ENCODE data around the gene CMA1. TPM values are rescaled to one million over a fixed set of nuclear protein-coding genes. Genes with fewer than 3 reads are reported as not detected.

Gene CMA1, protein sequence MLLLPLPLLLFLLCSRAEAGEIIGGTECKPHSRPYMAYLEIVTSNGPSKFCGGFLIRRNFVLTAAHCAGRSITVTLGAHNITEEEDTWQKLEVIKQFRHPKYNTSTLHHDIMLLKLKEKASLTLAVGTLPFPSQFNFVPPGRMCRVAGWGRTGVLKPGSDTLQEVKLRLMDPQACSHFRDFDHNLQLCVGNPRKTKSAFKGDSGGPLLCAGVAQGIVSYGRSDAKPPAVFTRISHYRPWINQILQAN
- total RNA-seq (ENCODE audit: low replicate concordance): not detected in 2 replicates

DNA sequence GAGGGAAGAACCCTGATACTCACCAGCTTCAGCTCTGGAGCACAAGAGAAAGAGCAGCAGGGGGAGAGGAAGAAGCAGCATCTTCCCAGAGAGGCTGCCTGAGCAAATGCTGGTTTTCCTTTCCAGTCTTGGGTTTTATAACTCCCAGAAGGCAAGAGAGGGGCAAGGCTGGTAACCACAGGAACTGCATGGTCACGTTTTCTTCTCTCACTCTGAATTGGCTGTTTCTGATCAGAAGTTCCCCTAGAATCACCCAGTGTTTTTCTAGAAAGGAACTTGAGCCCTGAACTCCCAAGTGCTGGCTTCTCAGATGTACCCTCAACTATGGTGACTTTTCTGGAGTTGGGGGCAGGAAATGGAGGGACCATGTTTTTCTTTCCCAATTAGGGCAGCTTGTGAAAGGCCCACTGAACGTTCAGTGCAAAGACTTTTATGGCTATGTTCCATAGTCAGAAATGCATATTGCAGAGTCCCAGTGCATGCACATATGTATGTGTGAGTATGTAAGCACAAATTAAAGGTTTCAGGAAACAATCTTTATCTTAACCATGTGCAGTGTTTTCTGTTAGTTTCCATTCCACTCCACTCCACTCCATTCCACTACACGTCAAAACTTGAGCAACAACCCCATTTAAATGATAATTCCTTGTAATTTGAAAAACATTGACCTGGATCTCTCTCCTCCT, at the start of gene CMA1:
Gene CMA1, minus strand, starts transcription at position 111 of the 686 bp plus-strand sequence. Its CDS starts 30 bp downstream, at position 81.

Other genes with a start within 250 kb of the CMA1 start
- gene TGM1, start 245.1 kb downstream of the CMA1 start, total RNA-seq (ENCODE audit: low replicate concordance): 1.6 and 2.5 TPM in 2 replicates
- 16.8 and 22.3 TPM in 2 replicates for gene RABGGTA, start 236.7 kb downstream of the CMA1 start, total RNA-seq (ENCODE audit: low replicate concordance)
- gene DHRS1, start 208.5 kb downstream of the CMA1 start, total RNA-seq (ENCODE audit: low replicate concordance): 13.5 and 20.9 TPM in 2 replicates
- 14.4 and 17.4 TPM in 2 replicates for gene NOP9, start 208.4 kb downstream of the CMA1 start, total RNA-seq (ENCODE audit: low replicate concordance)
- gene CIDEB, start 200.3 kb downstream of the CMA1 start, total RNA-seq (ENCODE audit: low replicate concordance): 0.08 and 3.3 TPM in 2 replicates
- gene LTB4R2, start 198.1 kb downstream of the CMA1 start, total RNA-seq (ENCODE audit: low replicate concordance): 1.2 and 2.3 TPM in 2 replicates
- 0.75 and 6.3 TPM in 2 replicates for gene LTB4R, start 196.8 kb downstream of the CMA1 start, total RNA-seq (ENCODE audit: low replicate concordance)
- 0.60 and 16.7 TPM in 2 replicates for gene ADCY4, start 173.2 kb downstream of the CMA1 start, total RNA-seq (ENCODE audit: low replicate concordance)
- 0.23 and 9.4 TPM in 2 replicates for gene RIPK3, start 168.3 kb downstream of the CMA1 start, total RNA-seq (ENCODE audit: low replicate concordance)
- gene NFATC4, start 140.1 kb downstream of the CMA1 start, total RNA-seq (ENCODE audit: low replicate concordance): 18.4 and 77.3 TPM in 2 replicates
- 3.2 and 9.0 TPM in 2 replicates for gene NYNRIN, start 109.3 kb downstream of the CMA1 start, total RNA-seq (ENCODE audit: low replicate concordance)
- 1.6 and 7.4 TPM in 2 replicates for gene CBLN3, start 78.6 kb downstream of the CMA1 start, total RNA-seq (ENCODE audit: low replicate concordance)
- 42.2 and 45.3 TPM in 2 replicates for gene KHNYN, start 78.3 kb downstream of the CMA1 start, total RNA-seq (ENCODE audit: low replicate concordance)
- gene SDR39U1, start 65.5 kb downstream of the CMA1 start, total RNA-seq (ENCODE audit: low replicate concordance): 4.4 and 11.3 TPM in 2 replicates
- not detected in 2 replicates for gene CTSG, start 68.0 kb upstream of the CMA1 start, total RNA-seq (ENCODE audit: low replicate concordance)
- not detected in 2 replicates for gene GZMH, start 101.4 kb upstream of the CMA1 start, total RNA-seq (ENCODE audit: low replicate concordance)
- gene GZMB, start 125.9 kb upstream of the CMA1 start, total RNA-seq (ENCODE audit: low replicate concordance): not detected in 2 replicates